ENCODE measurements around the gene CA4. TPM values are rescaled to one million over a fixed set of nuclear protein-coding genes. Genes with fewer than 3 reads are reported as not detected.

Gene CA4
- total RNA-seq, 4 donors from 2014 or later, result 15.7 to 359 (median 246) TPM

GRCh38 chr17:60168654-60169053 lies 18.9 kb downstream of the CA4 start:
- in situ Hi-C loops (cut with MboI; ENCODE audit: low pct_ligation_motif_present in 1 of 4, low pct_unique_long_range_greater_than_20kb in 1 of 4, low sequenced_read_pairs in 3 of 4), result no loop called here
- intact Hi-C loops (cut with DNase I; ENCODE audit: low total_unique reads), result no loop called here
- 75% methylated on average over 7 of the region's 7 CpGs; no CpG with 5 or more reads in 1 of the 2 donors for WGBS, 2 donors (ENCODE audit: low coverage in 1 of 2)

GRCh38 chr17:60169921-60170817 lies 20.4 kb downstream of the CA4 start:
- H3K27ac ChIP-seq, result peak overlapping the region; percentile 54 to 74 (median 68)
- in situ Hi-C loops (cut with MboI; ENCODE audit: low pct_ligation_motif_present in 1 of 4, low pct_unique_long_range_greater_than_20kb in 1 of 4, low sequenced_read_pairs in 3 of 4), result no loop called here
- no peaks in the 10 kb centered on the region for H3K27me3 ChIP-seq
- H3K9me3 ChIP-seq, result no peaks in the 10 kb centered on the region
- intact Hi-C loops (cut with DNase I; ENCODE audit: low total_unique reads), result no loop called here
- peak; percentile 86 for DNase-seq
- no peaks in the 10 kb centered on the region for H3K36me3 ChIP-seq
- TF ChIP-seq POLR2AphosphoS5 (IDR thresholded peaks at IDR 0.05), result peak in 1 of 3 donors; percentile 31
- TF ChIP-seq EP300 (IDR thresholded peaks at IDR 0.05; ENCODE audit: low read depth), result no peak
- no peak for TF ChIP-seq POLR2A (IDR thresholded peaks at IDR 0.05)
- TF ChIP-seq, protein P1, sequence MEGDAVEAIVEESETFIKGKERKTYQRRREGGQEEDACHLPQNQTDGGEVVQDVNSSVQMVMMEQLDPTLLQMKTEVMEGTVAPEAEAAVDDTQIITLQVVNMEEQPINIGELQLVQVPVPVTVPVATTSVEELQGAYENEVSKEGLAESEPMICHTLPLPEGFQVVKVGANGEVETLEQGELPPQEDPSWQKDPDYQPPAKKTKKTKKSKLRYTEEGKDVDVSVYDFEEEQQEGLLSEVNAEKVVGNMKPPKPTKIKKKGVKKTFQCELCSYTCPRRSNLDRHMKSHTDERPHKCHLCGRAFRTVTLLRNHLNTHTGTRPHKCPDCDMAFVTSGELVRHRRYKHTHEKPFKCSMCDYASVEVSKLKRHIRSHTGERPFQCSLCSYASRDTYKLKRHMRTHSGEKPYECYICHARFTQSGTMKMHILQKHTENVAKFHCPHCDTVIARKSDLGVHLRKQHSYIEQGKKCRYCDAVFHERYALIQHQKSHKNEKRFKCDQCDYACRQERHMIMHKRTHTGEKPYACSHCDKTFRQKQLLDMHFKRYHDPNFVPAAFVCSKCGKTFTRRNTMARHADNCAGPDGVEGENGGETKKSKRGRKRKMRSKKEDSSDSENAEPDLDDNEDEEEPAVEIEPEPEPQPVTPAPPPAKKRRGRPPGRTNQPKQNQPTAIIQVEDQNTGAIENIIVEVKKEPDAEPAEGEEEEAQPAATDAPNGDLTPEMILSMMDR (IDR thresholded peaks at IDR 0.05), result no peak
- WGBS, 2 donors (ENCODE audit: low coverage in 1 of 2), result 50 to 63% methylated on average over 1 to 10 of the region's 10 CpGs
- H3K4me1 ChIP-seq, result peaks cover 6 to 73% (median 53%) of the 10 kb centered on the region in 4 donors
- no peak overlapping the region for H3K4me3 ChIP-seq

More at GRCh38 chr17:60168654-60169053, 18.9 kb downstream of the CA4 start:
- Histone ChIP-seq H3K9me3 (no peaks in the 10 kb centered on the region), H3K27ac (no peak overlapping the region), H3K4me1 (peaks cover 6 to 72% (median 54%) of the 10 kb centered on the region in 4 donors), H3K27me3 (no peaks in the 10 kb centered on the region), H3K4me3 (no peak overlapping the region), H3K36me3 (no peaks in the 10 kb centered on the region)
- TF ChIP-seq POLR2AphosphoS5 (IDR thresholded peaks at IDR 0.05) (no peak), EP300 (IDR thresholded peaks at IDR 0.05; ENCODE audit: low read depth) (no peak), POLR2A (IDR thresholded peaks at IDR 0.05) (no peak)
- TF ChIP-seq, protein P1 (IDR thresholded peaks at IDR 0.05), result no peak
- DNase-seq, result no peak

GRCh38 chr17:60170835-60171752 lies 21.3 kb downstream of the CA4 start:
- peaks cover 6 to 64% (median 45%) of the 10 kb centered on the region in 4 donors for H3K4me1 ChIP-seq
- TF ChIP-seq EP300 (IDR thresholded peaks at IDR 0.05; ENCODE audit: low read depth) (no peak), POLR2AphosphoS5 (IDR thresholded peaks at IDR 0.05) (no peak), POLR2A (IDR thresholded peaks at IDR 0.05) (no peak)
- TF ChIP-seq, protein P1 (IDR thresholded peaks at IDR 0.05), result no peak
- in situ Hi-C loops (cut with MboI; ENCODE audit: low pct_ligation_motif_present in 1 of 4, low pct_unique_long_range_greater_than_20kb in 1 of 4, low sequenced_read_pairs in 3 of 4), result no loop called here
- H3K36me3 ChIP-seq, result no peaks in the 10 kb centered on the region
- DNase-seq, result no peak
- 53 to 69% methylated on average over 4 to 8 of the region's 8 CpGs for WGBS, 2 donors (ENCODE audit: low coverage in 1 of 2)
- H3K9me3 ChIP-seq, result no peaks in the 10 kb centered on the region
- no peaks in the 10 kb centered on the region for H3K27me3 ChIP-seq
- H3K4me3 ChIP-seq, result no peak overlapping the region
- intact Hi-C loops (cut with DNase I; ENCODE audit: low total_unique reads), result no loop called here
- H3K27ac ChIP-seq, result peak overlapping the region; percentile 54 to 74 (median 66)

- intact Hi-C loops (cut with DNase I; ENCODE audit: low total_unique reads), result no loop called here
- H3K27me3 ChIP-seq, result no peaks in the 10 kb centered on the region
- no peaks in the 10 kb centered on the region for H3K36me3 ChIP-seq
- no peak for TF ChIP-seq POLR2A (IDR thresholded peaks at IDR 0.05)
- no peak for TF ChIP-seq POLR2AphosphoS5 (IDR thresholded peaks at IDR 0.05)
- TF ChIP-seq EP300 (IDR thresholded peaks at IDR 0.05; ENCODE audit: low read depth), result no peak
- TF ChIP-seq, protein P1 (IDR thresholded peaks at IDR 0.05), result no peak
- DNase-seq, result no peak
- in situ Hi-C loops (cut with MboI; ENCODE audit: low pct_ligation_motif_present in 1 of 4, low pct_unique_long_range_greater_than_20kb in 1 of 4, low sequenced_read_pairs in 3 of 4), result no loop called here
- H3K27ac ChIP-seq, result peak overlapping the region in 3 of 4 donors; percentile 54 to 74 (median 61)
- H3K4me3 ChIP-seq, result no peak overlapping the region
- H3K9me3 ChIP-seq, result no peaks in the 10 kb centered on the region
- WGBS, 2 donors (ENCODE audit: low coverage in 1 of 2), result 92 to 94% methylated on average over 6 to 8 of the region's 8 CpGs
- H3K4me1 ChIP-seq, result peaks cover 6 to 58% (median 41%) of the 10 kb centered on the region in 4 donors
Measured at GRCh38 chr17:60171753-60172079, 21.9 kb downstream of the CA4 start.
